CD8-positive, alpha-beta memory T cell (primary cell): ENCODE data around the gene CCDC85C. TPM values are rescaled to one million over a fixed set of nuclear protein-coding genes. Genes with fewer than 3 reads are reported as not detected.

Source experiments
- CTCF ChIA-PET: fragments of 350-600 bp; sonication (Branson Sonifier 250); formaldehyde crosslinking; loops from one replicate; lab custom pipeline; 2021; ENCODE audit warnings: antibody characterized with exemption; lab: Charles Lee
- POLR2A ChIA-PET: fragments of 350-600 bp; sonication (Branson Sonifier 250); formaldehyde crosslinking; loops from one replicate; lab custom pipeline; 2021; ENCODE audit warnings: antibody characterized with exemption; lab: Charles Lee
- DNase-seq, 5 donors: peaks; one replicate each; pipeline versions ENCODE4 v3.0.0 to v3.0.0-alpha.2; 2020 to 2022; ENCODE audit warnings: mixed read lengths in 1 of 5
- H3K27ac ChIP-seq: one replicate; pipeline ENCODE4 v1.7.0; 2013; ENCODE audit warnings: low read depth, mild to moderate bottlenecking, low read length, moderate library complexity
- H3K27me3 ChIP-seq: 2 replicates; pipeline ENCODE4 v1.7.0; 2013; ENCODE audit warnings: low read length, mild to moderate bottlenecking; ENCODE audit not compliant: insufficient read depth, poor library complexity, severe bottlenecking
- H3K36me3 ChIP-seq: 2 replicates; pipeline ENCODE4 v1.7.0; 2013; ENCODE audit warnings: mild to moderate bottlenecking, low read length, moderate library complexity; ENCODE audit not compliant: insufficient read depth
- H3K4me1 ChIP-seq: 2 replicates; pipeline ENCODE4 v1.7.0; 2013; ENCODE audit warnings: mild to moderate bottlenecking, low read length, moderate library complexity; ENCODE audit not compliant: insufficient read depth
- H3K4me3 ChIP-seq: 2 replicates; pipeline ENCODE4 v1.7.0; 2013; ENCODE audit warnings: mild to moderate bottlenecking, low read length
- H3K9me3 ChIP-seq: 2 replicates; pipeline ENCODE4 v1.7.0; 2013; ENCODE audit warnings: mild to moderate bottlenecking, low read length
- H3K27ac Mint-ChIP-seq, 8 donors: one replicate each; pipeline ENCODE4 v1.8.0; 2020 to 2021; ENCODE audit warnings: mixed read lengths in 8 of 8, mild to moderate bottlenecking in 6 of 8, inconsistent platforms in 3 of 8, moderate library complexity in 3 of 8
- H3K27me3 Mint-ChIP-seq, 2 donors: one replicate each; pipeline ENCODE4 v1.8.0; 2020 to 2021; ENCODE audit warnings: mixed read lengths in 2 of 2, mild to moderate bottlenecking in 1 of 2, moderate library complexity in 1 of 2
- H3K36me3 Mint-ChIP-seq, 3 donors: one replicate each; pipeline ENCODE4 v1.8.0; 2020 to 2021; ENCODE audit warnings: mixed read lengths in 3 of 3, inconsistent platforms in 1 of 3, mild to moderate bottlenecking in 1 of 3
- H3K4me1 Mint-ChIP-seq, 3 donors: one replicate each; pipeline ENCODE4 v1.8.0; 2020 to 2021; ENCODE audit warnings: mixed read lengths in 3 of 3, inconsistent platforms in 1 of 3, mild to moderate bottlenecking in 1 of 3
- H3K4me3 Mint-ChIP-seq, 7 donors: one replicate each; pipeline ENCODE4 v1.8.0; 2020 to 2021; ENCODE audit warnings: mixed read lengths in 7 of 7, mild to moderate bottlenecking in 6 of 7, moderate library complexity in 4 of 7, inconsistent platforms in 2 of 7
- H3K9me3 Mint-ChIP-seq, 5 donors: one replicate each; pipeline ENCODE4 v1.8.0; 2020 to 2022; ENCODE audit warnings: mixed read lengths in 5 of 5, mild to moderate bottlenecking in 3 of 5, moderate library complexity in 2 of 5, inconsistent platforms in 1 of 5
- polyA plus RNA-seq: library from polyadenylated mRNA; unstranded; fragments of 300-500 nt; fragmentation: Illumina TruSeq; gene quantifications from one replicate; pipeline ENCODE4 v1.2.3, GENCODE V29; 2021
- total RNA-seq, 2 experiments: library from RNA; stranded (reverse); gene quantifications; one replicate each; pipeline ENCODE4 v1.2.3, GENCODE V29; 2021

CCDC85C gene
- total and polyA plus RNA-seq, 3 experiments from 2014 or later = 1.2 to 5.3 (median 4.2) TPM

- H3K4me1 Mint-ChIP-seq = peaks cover 0 to 14% (median 5%) of the 10 kb centered on the region in 3 donors
- ChIA-PET CTCF (no interaction called here), POLR2A (no interaction called here)
- no peaks in the 10 kb centered on the region for H3K36me3 Mint-ChIP-seq
- no peaks in the 10 kb centered on the region for H3K9me3 ChIP-seq
- DNase-seq = no peak
- no peak overlapping the region for H3K27ac ChIP-seq
- no peaks in the 10 kb centered on the region for H3K9me3 Mint-ChIP-seq
- no peaks in the 10 kb centered on the region for H3K36me3 ChIP-seq
- H3K4me3 ChIP-seq = no peak overlapping the region
- no peaks in the 10 kb centered on the region for H3K4me1 ChIP-seq
- H3K27me3 Mint-ChIP-seq = no peaks in the 10 kb centered on the region
- no peak overlapping the region for H3K4me3 Mint-ChIP-seq
- no peaks in the 10 kb centered on the region for H3K27me3 ChIP-seq
- peak overlapping the region in 1 of 8 donors; percentile 33 for H3K27ac Mint-ChIP-seq
These were observed 39.6 kb downstream of the CCDC85C start for GRCh38 chr14:99564256-99564925.

- ChIA-PET POLR2A (no interaction called here), CTCF (no interaction called here)
- Histone ChIP-seq H3K27ac (no peak overlapping the region), H3K9me3 (no peaks in the 10 kb centered on the region), H3K4me3 (no peak overlapping the region), H3K27me3 (no peaks in the 10 kb centered on the region), H3K36me3 (no peaks in the 10 kb centered on the region), H3K4me1 (no peaks in the 10 kb centered on the region)
- no peaks in the 10 kb centered on the region for H3K27me3 Mint-ChIP-seq
- H3K9me3 Mint-ChIP-seq = no peaks in the 10 kb centered on the region
- H3K4me3 Mint-ChIP-seq = no peak overlapping the region
- no peak for DNase-seq
- H3K36me3 Mint-ChIP-seq = no peaks in the 10 kb centered on the region
- peaks cover 0 to 13% (median 3%) of the 10 kb centered on the region in 3 donors for H3K4me1 Mint-ChIP-seq
- no peak overlapping the region for H3K27ac Mint-ChIP-seq
These were observed 40.3 kb downstream of the CCDC85C start for GRCh38 chr14:99563749-99564129.

GRCh38 chr14:99562856-99563748, 40.9 kb downstream of the CCDC85C start:
- Histone ChIP-seq H3K36me3 (no peaks in the 10 kb centered on the region), H3K4me3 (no peak overlapping the region), H3K27ac (no peak overlapping the region), H3K4me1 (no peaks in the 10 kb centered on the region), H3K27me3 (no peaks in the 10 kb centered on the region), H3K9me3 (no peaks in the 10 kb centered on the region)
- ChIA-PET CTCF (no interaction called here), POLR2A (no interaction called here)
- no peaks in the 10 kb centered on the region for H3K36me3 Mint-ChIP-seq
- H3K27ac Mint-ChIP-seq = peak overlapping the region in 1 of 8 donors; percentile 47
- no peaks in the 10 kb centered on the region for H3K27me3 Mint-ChIP-seq
- H3K9me3 Mint-ChIP-seq = peaks cover 0 to 1% (median 0%) of the 10 kb centered on the region in 5 donors
- no peak overlapping the region for H3K4me3 Mint-ChIP-seq
- no peak for DNase-seq
- H3K4me1 Mint-ChIP-seq = peaks cover 0 to 11% (median 3%) of the 10 kb centered on the region in 3 donors

- Histone ChIP-seq H3K4me1 (no peaks in the 10 kb centered on the region), H3K4me3 (no peak overlapping the region), H3K27me3 (no peaks in the 10 kb centered on the region), H3K36me3 (no peaks in the 10 kb centered on the region), H3K9me3 (no peaks in the 10 kb centered on the region), H3K27ac (no peak overlapping the region)
- POLR2A ChIA-PET = no interaction called here
- peak overlapping the region in 1 of 8 donors; percentile 63 for H3K27ac Mint-ChIP-seq
- H3K4me1 Mint-ChIP-seq = peaks cover 0 to 11% (median 2%) of the 10 kb centered on the region in 3 donors
- CTCF ChIA-PET = no interaction called here
- H3K4me3 Mint-ChIP-seq = no peak overlapping the region
- no peak for DNase-seq
- H3K27me3 Mint-ChIP-seq = no peaks in the 10 kb centered on the region
- peaks cover 0 to 1% (median 0%) of the 10 kb centered on the region in 5 donors for H3K9me3 Mint-ChIP-seq
- no peaks in the 10 kb centered on the region for H3K36me3 Mint-ChIP-seq
These were observed 42.1 kb downstream of the CCDC85C start for GRCh38 chr14:99561864-99562263.

GRCh38 chr14:99560922-99561683, 42.9 kb downstream of the CCDC85C start:
- no peaks in the 10 kb centered on the region for H3K4me1 ChIP-seq
- Mint-ChIP-seq H3K9me3 (peaks cover 0 to 1% (median 0%) of the 10 kb centered on the region in 5 donors), H3K4me1 (peaks cover 0 to 10% (median 2%) of the 10 kb centered on the region in 3 donors), H3K36me3 (no peaks in the 10 kb centered on the region), H3K4me3 (no peak overlapping the region), H3K27me3 (no peaks in the 10 kb centered on the region), H3K27ac (peak overlapping the region in 1 of 8 donors; percentile 77)
- H3K27ac ChIP-seq = no peak overlapping the region
- no peak overlapping the region for H3K4me3 ChIP-seq
- H3K36me3 ChIP-seq = no peaks in the 10 kb centered on the region
- H3K27me3 ChIP-seq = no peaks in the 10 kb centered on the region
- no peak for DNase-seq
- H3K9me3 ChIP-seq = no peaks in the 10 kb centered on the region
- CTCF ChIA-PET = no interaction called here
- POLR2A ChIA-PET = no interaction called here

- Mint-ChIP-seq H3K4me1 (peaks cover 0 to 10% (median 2%) of the 10 kb centered on the region in 3 donors), H3K27ac (no peak overlapping the region), H3K27me3 (no peaks in the 10 kb centered on the region), H3K36me3 (no peaks in the 10 kb centered on the region), H3K4me3 (no peak overlapping the region), H3K9me3 (peaks cover 0 to 1% (median 0%) of the 10 kb centered on the region in 5 donors)
- Histone ChIP-seq H3K4me3 (no peak overlapping the region), H3K4me1 (no peaks in the 10 kb centered on the region), H3K27ac (no peak overlapping the region), H3K36me3 (no peaks in the 10 kb centered on the region), H3K27me3 (no peaks in the 10 kb centered on the region), H3K9me3 (no peaks in the 10 kb centered on the region)
- POLR2A ChIA-PET = no interaction called here
- DNase-seq = no peak
- CTCF ChIA-PET = no interaction called here
These were observed 43.6 kb downstream of the CCDC85C start for GRCh38 chr14:99560403-99560802.

- no peak for DNase-seq
- Histone ChIP-seq H3K36me3 (no peaks in the 10 kb centered on the region), H3K9me3 (no peaks in the 10 kb centered on the region), H3K4me3 (no peak overlapping the region), H3K27me3 (no peaks in the 10 kb centered on the region), H3K4me1 (no peaks in the 10 kb centered on the region), H3K27ac (no peak overlapping the region)
- peaks cover 0 to 1% (median 0%) of the 10 kb centered on the region in 5 donors for H3K9me3 Mint-ChIP-seq
- no peaks in the 10 kb centered on the region for H3K27me3 Mint-ChIP-seq
- peak overlapping the region in 2 of 8 donors; percentile 36 to 54 for H3K27ac Mint-ChIP-seq
- no peak overlapping the region for H3K4me3 Mint-ChIP-seq
- POLR2A ChIA-PET = no interaction called here
- CTCF ChIA-PET = no interaction called here
- no peaks in the 10 kb centered on the region for H3K36me3 Mint-ChIP-seq
- H3K4me1 Mint-ChIP-seq = peaks cover 0 to 10% (median 3%) of the 10 kb centered on the region in 3 donors
These were observed 44.6 kb downstream of the CCDC85C start for GRCh38 chr14:99559286-99559990.
